Kidney (tissue), 14 donors: Measurements from ENCODE around the gene MGAT4A. TPM values are rescaled to one million over a fixed set of nuclear protein-coding genes. Genes with fewer than 3 reads are reported as not detected.
A peak's percentile ranks its signal among the peaks of the same experiment; 100 is the strongest.

Source experiments
- DNase-seq, 5 donors: peaks; one replicate each; pipeline ENCODE4 v3.0.0-alpha.2; 2013 to 2020
- FAIRE-seq: peaks from 2 replicates; lab custom pipeline; 2012; peaks lifted over from hg19 to GRCh38; lab: Jason Lieb, UNC
- H3K27ac ChIP-seq, 2 donors: one replicate each; pipeline ENCODE4 v1.7.0; 2013; ENCODE audit warnings: low read depth in 2 of 2, low read length in 2 of 2, inconsistent platforms in 1 of 2
- H3K27me3 ChIP-seq: one replicate; pipeline ENCODE4 v1.7.1; 2013; ENCODE audit warnings: low read length, inconsistent platforms; ENCODE audit not compliant: control insufficient read depth, insufficient read depth
- H3K36me3 ChIP-seq, 3 donors: one replicate each; pipeline versions ENCODE4 v1.7.0 to v1.7.1; 2013; ENCODE audit warnings: low read length in 3 of 3, control low read depth in 1 of 3, inconsistent platforms in 1 of 3; ENCODE audit not compliant: insufficient read depth in 3 of 3, control insufficient read depth in 2 of 3
- H3K4me1 ChIP-seq, 3 donors: one replicate each; pipeline versions ENCODE4 v1.7.0 to v1.7.1; 2013; ENCODE audit warnings: low read length in 3 of 3, inconsistent platforms in 1 of 3, low read depth in 1 of 3; ENCODE audit not compliant: control insufficient read depth in 2 of 3, insufficient read depth in 2 of 3
- H3K4me3 ChIP-seq, 3 donors: one replicate each; pipeline versions ENCODE4 v1.7.0 to v1.8.1; 2013; ENCODE audit warnings: low read length in 3 of 3, control low read depth in 1 of 3, inconsistent platforms in 1 of 3
- H3K9ac ChIP-seq, 3 donors: one replicate each; pipeline versions ENCODE4 v1.7.0 to v1.7.1; 2013; ENCODE audit warnings: low read length in 3 of 3, control low read depth in 1 of 3, inconsistent platforms in 1 of 3
- H3K9me3 ChIP-seq, 3 donors: one replicate each; pipeline versions ENCODE4 v1.7.0 to v1.7.1; 2013; ENCODE audit warnings: low read length in 3 of 3, control low read depth in 1 of 3, inconsistent platforms in 1 of 3; ENCODE audit not compliant: control insufficient read depth in 2 of 3, insufficient read depth in 1 of 3
- intact Hi-C: fragments of 100-400 bp; cut with DNase I; formaldehyde crosslinking; loops from one replicate; pipeline ENCODE4 v1.11.1; 2022
- polyA plus RNA-seq: library from polyadenylated mRNA; stranded (reverse); fragments of 350-450 nt; fragmentation: Illumina TruSeq; extraction: RNeasy Lipid Tissue Mini Kit (QIAGEN cat#74804); gene quantifications from one replicate; pipeline ENCODE4 v1.2.3, GENCODE V29; 2014; ENCODE audit warnings: low read depth, low replicate concordance; ENCODE audit not compliant: insufficient read depth
- total RNA-seq: library from RNA; stranded (reverse); fragmentation: NEBNext Ultra II Directional; extraction: Animal tissue kit (Norgen Biotek cat#: 25700); gene quantifications from one replicate; pipeline ENCODE4 v1.2.1, GENCODE V29; 2021
- TF ChIP-seq, protein P1 (sequence below): IDR thresholded peaks from 3 replicates; pipeline ENCODE4 v1.5.1; 2012; ENCODE audit warnings: mild to moderate bottlenecking, moderate library complexity, borderline replicate concordance; ENCODE audit not compliant: insufficient read depth; ENCODE audit errors: extremely low read depth
- donor health status: control.
- donor health status: control.
- donor health status: control.
- donor health status: control.
- donor health status: control.
- donor health status: DM: yes; HTN: yes; CAD: no.
- donor health status: Normal renal cell carcinoma (clear cell type).

Gene MGAT4A
- total and polyA plus RNA-seq, 2 donors from 2014 or later: 23.5 to 101 TPM

DNA sequence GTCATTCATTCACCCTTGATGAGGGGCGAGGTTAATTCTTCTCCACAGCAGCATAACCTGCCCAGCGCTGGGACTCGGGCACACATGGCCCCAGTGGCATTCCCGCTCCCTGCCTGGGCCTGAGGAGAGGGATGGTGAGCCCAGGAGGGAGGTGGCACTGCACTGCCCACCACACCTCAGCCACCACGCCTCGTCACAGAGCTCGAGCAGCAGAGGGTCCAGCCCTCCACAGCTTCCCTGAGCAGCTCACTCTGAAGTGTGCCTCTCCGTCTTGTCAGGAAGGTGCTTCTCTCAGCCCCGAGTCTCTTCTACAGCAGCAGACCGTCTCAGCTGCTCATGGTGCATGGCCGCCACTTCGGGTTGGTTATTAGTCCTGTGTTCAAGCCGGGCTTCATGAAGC, 157.5 kb downstream of the MGAT4A start:
- TF ChIP-seq, protein P1, sequence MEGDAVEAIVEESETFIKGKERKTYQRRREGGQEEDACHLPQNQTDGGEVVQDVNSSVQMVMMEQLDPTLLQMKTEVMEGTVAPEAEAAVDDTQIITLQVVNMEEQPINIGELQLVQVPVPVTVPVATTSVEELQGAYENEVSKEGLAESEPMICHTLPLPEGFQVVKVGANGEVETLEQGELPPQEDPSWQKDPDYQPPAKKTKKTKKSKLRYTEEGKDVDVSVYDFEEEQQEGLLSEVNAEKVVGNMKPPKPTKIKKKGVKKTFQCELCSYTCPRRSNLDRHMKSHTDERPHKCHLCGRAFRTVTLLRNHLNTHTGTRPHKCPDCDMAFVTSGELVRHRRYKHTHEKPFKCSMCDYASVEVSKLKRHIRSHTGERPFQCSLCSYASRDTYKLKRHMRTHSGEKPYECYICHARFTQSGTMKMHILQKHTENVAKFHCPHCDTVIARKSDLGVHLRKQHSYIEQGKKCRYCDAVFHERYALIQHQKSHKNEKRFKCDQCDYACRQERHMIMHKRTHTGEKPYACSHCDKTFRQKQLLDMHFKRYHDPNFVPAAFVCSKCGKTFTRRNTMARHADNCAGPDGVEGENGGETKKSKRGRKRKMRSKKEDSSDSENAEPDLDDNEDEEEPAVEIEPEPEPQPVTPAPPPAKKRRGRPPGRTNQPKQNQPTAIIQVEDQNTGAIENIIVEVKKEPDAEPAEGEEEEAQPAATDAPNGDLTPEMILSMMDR: no peak
- H3K9ac ChIP-seq: no peak overlapping the region
- H3K4me3 ChIP-seq: no peak overlapping the region
- no peak for DNase-seq
- no peaks in the 10 kb centered on the region for H3K9me3 ChIP-seq
- intact Hi-C loops: no loop called here
- no peak overlapping the region for H3K27ac ChIP-seq
- peaks cover 0 to 13% (median 8%) of the 10 kb centered on the region in 3 donors for H3K36me3 ChIP-seq
- no peaks in the 10 kb centered on the region for H3K4me1 ChIP-seq
- FAIRE-seq: no peak
- no peaks in the 10 kb centered on the region for H3K27me3 ChIP-seq

DNA sequence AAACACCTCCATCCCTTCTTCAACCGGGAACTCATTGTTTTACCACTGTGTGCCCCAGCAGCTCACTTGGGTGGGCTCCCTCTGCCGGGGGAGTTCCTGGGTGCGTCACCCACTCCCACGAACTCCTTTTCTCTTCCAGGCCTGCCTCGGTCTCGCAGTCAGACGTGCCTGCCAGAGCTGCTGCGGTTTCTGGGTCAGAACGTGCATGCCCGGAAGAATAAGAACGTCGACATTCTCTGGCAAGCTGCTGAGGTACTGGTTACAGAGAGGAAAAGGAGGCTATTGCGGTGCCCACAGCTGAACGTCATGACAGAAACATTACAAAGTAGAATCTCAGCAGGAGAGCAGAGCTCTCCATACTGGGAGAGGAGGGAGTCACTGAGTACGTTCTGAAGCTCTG, 158.3 kb downstream of the MGAT4A start:
- TF ChIP-seq, protein P1: no peak
- Histone ChIP-seq H3K36me3 (peaks cover 0 to 20% (median 12%) of the 10 kb centered on the region in 3 donors), H3K27me3 (no peaks in the 10 kb centered on the region), H3K4me3 (no peak overlapping the region), H3K9me3 (no peaks in the 10 kb centered on the region), H3K4me1 (no peaks in the 10 kb centered on the region), H3K27ac (no peak overlapping the region), H3K9ac (no peak overlapping the region)
- intact Hi-C loops: no loop called here
- DNase-seq (no peak), FAIRE-seq (no peak)

DNA sequence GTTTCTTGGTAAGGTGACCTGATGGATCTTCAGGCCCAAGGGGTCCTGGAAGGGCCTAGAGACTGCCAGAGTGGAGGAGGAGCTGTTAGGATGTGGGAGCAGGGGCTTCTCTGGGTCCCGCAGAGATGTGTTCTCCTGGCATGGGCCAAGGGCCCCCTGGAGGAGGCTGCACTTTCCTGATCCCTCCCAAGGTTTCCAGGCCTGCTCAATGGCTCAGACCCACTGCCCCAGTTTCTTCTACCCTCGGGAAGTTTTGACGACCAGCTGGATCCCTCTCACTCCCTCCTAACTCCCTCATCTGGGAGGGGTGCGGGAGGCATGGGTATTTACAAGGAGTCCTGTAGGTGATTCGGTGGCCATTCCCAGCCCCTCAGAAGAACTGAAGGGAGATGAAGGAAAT, 158.7 kb downstream of the MGAT4A start:
- intact Hi-C loops: no loop called here
- Histone ChIP-seq H3K9me3 (no peaks in the 10 kb centered on the region), H3K4me3 (no peak overlapping the region), H3K9ac (no peak overlapping the region), H3K27ac (no peak overlapping the region), H3K27me3 (no peaks in the 10 kb centered on the region), H3K4me1 (no peaks in the 10 kb centered on the region), H3K36me3 (peaks cover 0 to 20% (median 12%) of the 10 kb centered on the region in 3 donors)
- TF ChIP-seq, protein P1: no peak
- DNase-seq: peak in 1 of 5 donors; percentile 6
- FAIRE-seq: no peak

DNA sequence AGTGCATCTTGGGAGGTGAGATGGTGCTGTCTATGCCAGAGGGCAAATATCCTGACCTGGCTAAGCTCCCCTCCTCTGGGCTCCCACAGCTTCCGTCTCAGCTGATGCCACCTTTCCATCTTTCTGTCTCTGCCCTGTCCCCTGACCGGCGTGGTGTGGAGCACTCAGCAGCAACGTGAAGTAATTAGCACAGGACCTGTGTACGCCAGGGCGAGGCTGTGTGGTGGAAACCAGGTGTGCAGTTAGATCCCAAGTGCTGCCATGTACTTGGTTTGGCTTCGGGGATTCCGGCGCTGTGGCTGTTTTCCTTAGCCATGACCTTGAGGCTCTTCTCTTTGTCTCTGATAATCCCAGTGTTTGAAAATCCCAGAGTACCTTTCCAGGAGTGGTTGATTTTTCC, 159.1 kb downstream of the MGAT4A start:
- FAIRE-seq: no peak
- no peak overlapping the region for H3K9ac ChIP-seq
- H3K4me3 ChIP-seq: no peak overlapping the region
- DNase-seq: no peak
- peaks cover 0 to 20% (median 12%) of the 10 kb centered on the region in 3 donors for H3K36me3 ChIP-seq
- no peaks in the 10 kb centered on the region for H3K9me3 ChIP-seq
- no peak overlapping the region for H3K27ac ChIP-seq
- H3K27me3 ChIP-seq: no peaks in the 10 kb centered on the region
- intact Hi-C loops: no loop called here
- no peaks in the 10 kb centered on the region for H3K4me1 ChIP-seq
- TF ChIP-seq, protein P1: no peak
